WTC11 (cell line): ENCODE measurements around the gene PTPRK. TPM values are rescaled to one million over a fixed set of nuclear protein-coding genes. Genes with fewer than 3 reads are reported as not detected.

Experiments
- ATAC-seq: fragments of 200-7000 bp; cut with Tn5 transposase; 2 replicates; pipeline ENCODE4 v1.10.0; 2021; ENCODE audit warnings: mild to moderate bottlenecking, moderate library complexity
- CTCF ChIA-PET: fragments of 300-600 bp; sonication (Branson Sonifier 250); formaldehyde crosslinking; loops from one replicate; lab custom pipeline; 2021; ENCODE audit warnings: antibody characterized with exemption; lab: Charles Lee
- POLR2A ChIA-PET: fragments of 350-600 bp; sonication (Branson Sonifier 250); formaldehyde crosslinking; loops from one replicate; lab custom pipeline; 2021; ENCODE audit warnings: antibody characterized with exemption; lab: Charles Lee
- DNase-seq: peaks from one replicate; pipeline ENCODE4 v3.0.0; 2021; ENCODE audit warnings: low spot score
- H3K27ac Mint-ChIP-seq: 2 replicates; pipeline ENCODE4 v1.8.0; 2021; ENCODE audit warnings: mixed read lengths
- H3K27me3 Mint-ChIP-seq: 2 replicates; pipeline ENCODE4 v1.8.0; 2021; ENCODE audit warnings: low read depth, mild to moderate bottlenecking, moderate library complexity, mixed read lengths
- H3K36me3 Mint-ChIP-seq: 2 replicates; pipeline ENCODE4 v1.8.0; 2021; ENCODE audit warnings: mixed read lengths
- H3K4me1 Mint-ChIP-seq: 2 replicates; pipeline ENCODE4 v1.8.0; 2022; ENCODE audit warnings: mixed read lengths
- H3K4me3 Mint-ChIP-seq: 2 replicates; pipeline ENCODE4 v1.8.0; 2021; ENCODE audit warnings: mild to moderate bottlenecking, moderate library complexity, mixed read lengths
- H3K9me3 Mint-ChIP-seq: 2 replicates; pipeline ENCODE4 v1.8.0; 2021; ENCODE audit warnings: mixed read lengths
- CREB1 ChIP-seq: sonication (generic); formaldehyde crosslinking; IDR thresholded peaks from 2 replicates; pipeline ENCODE4 v1.8.0; 2023; ENCODE audit warnings: mild to moderate bottlenecking, missing genetic modification reagents
- E2F1 ChIP-seq: sonication (generic); formaldehyde crosslinking; IDR thresholded peaks from 2 replicates; pipeline ENCODE4 v1.8.0; 2022; ENCODE audit warnings: mild to moderate bottlenecking, missing genetic modification reagents
- ERG ChIP-seq: fragments of 250-450 bp; sonication (Bioruptor Pico); IDR thresholded peaks from 2 replicates; pipeline ENCODE4 v1.8.0; 2021; ENCODE audit warnings: mild to moderate bottlenecking
- GRHL2 ChIP-seq: fragments of 250-450 bp; sonication (Bioruptor Pico); IDR thresholded peaks from 2 replicates; pipeline ENCODE4 v1.8.0; 2022; ENCODE audit warnings: mild to moderate bottlenecking, moderate library complexity; ENCODE audit not compliant: insufficient replicate concordance, severe bottlenecking
- MAX ChIP-seq: sonication (generic); formaldehyde crosslinking; IDR thresholded peaks from 2 replicates; pipeline ENCODE4 v1.8.0; 2022; ENCODE audit warnings: mild to moderate bottlenecking, missing genetic modification reagents
- MXD4 ChIP-seq: fragments of 250-450 bp; sonication (Bioruptor Pico); IDR thresholded peaks from 2 replicates; pipeline ENCODE4 v1.8.0; 2021; ENCODE audit warnings: mild to moderate bottlenecking, moderate library complexity, borderline replicate concordance
- MYBL2 ChIP-seq: sonication (generic); formaldehyde crosslinking; IDR thresholded peaks from 2 replicates; pipeline ENCODE4 v1.8.1; 2023; ENCODE audit warnings: mild to moderate bottlenecking, moderate library complexity, missing genetic modification reagents
- NR1H2 ChIP-seq: sonication (generic); formaldehyde crosslinking; IDR thresholded peaks from 2 replicates; pipeline ENCODE4 v1.9.0; 2021; ENCODE audit warnings: mild to moderate bottlenecking, moderate library complexity, missing genetic modification reagents
- OVOL2 ChIP-seq: fragments of 250-450 bp; sonication (Bioruptor Pico); IDR thresholded peaks from 2 replicates; pipeline ENCODE4 v1.9.0; 2021; ENCODE audit warnings: mild to moderate bottlenecking, borderline replicate concordance
- SOX15 ChIP-seq: fragments of 250-450 bp; sonication (Bioruptor Pico); IDR thresholded peaks from 2 replicates; pipeline ENCODE4 v1.9.0; 2021; ENCODE audit warnings: mild to moderate bottlenecking
- TCF7 ChIP-seq: sonication (generic); formaldehyde crosslinking; IDR thresholded peaks from 2 replicates; pipeline ENCODE4 v1.8.0; 2022; ENCODE audit warnings: mild to moderate bottlenecking, low read depth, missing genetic modification reagents, moderate library complexity
- USF1 ChIP-seq: sonication (generic); formaldehyde crosslinking; IDR thresholded peaks from 2 replicates; pipeline ENCODE4 v1.8.0; 2022; ENCODE audit warnings: mild to moderate bottlenecking, missing genetic modification reagents
- USF2 ChIP-seq: sonication (generic); formaldehyde crosslinking; IDR thresholded peaks from 2 replicates; pipeline ENCODE4 v1.8.1; 2023; ENCODE audit warnings: mild to moderate bottlenecking, missing genetic modification reagents, moderate library complexity
- ZNF138 ChIP-seq: sonication (generic); formaldehyde crosslinking; conservative IDR thresholded peaks from 2 replicates; pipeline ENCODE4 v1.8.1; 2022; ENCODE audit warnings: mild to moderate bottlenecking, moderate library complexity, missing genetic modification reagents
- ZNF671 ChIP-seq: fragments of 250-450 bp; sonication (Bioruptor Pico); IDR thresholded peaks from 2 replicates; pipeline ENCODE4 v1.8.0; 2021; ENCODE audit warnings: mild to moderate bottlenecking
- ZSCAN18 ChIP-seq: fragments of 250-450 bp; sonication (Bioruptor Pico); IDR thresholded peaks from 2 replicates; pipeline ENCODE4 v2.1.2; 2022; ENCODE audit warnings: mild to moderate bottlenecking, moderate library complexity
- total RNA-seq: library from RNA; stranded (reverse); gene quantifications from 3 replicates; pipeline ENCODE4 v1.2.3, GENCODE V29; 2021

PTPRK gene
- total RNA-seq, 1 experiment from 2014 or later: 44.8 TPM

- Mint-ChIP-seq H3K4me3 (no peak overlapping the region), H3K27ac (no peak overlapping the region)
- TF ChIP-seq NR1H2 (no peak), ERG (no peak)
- TF ChIP-seq, all 79 proteins: peak for 0
- Mint-ChIP-seq H3K9me3 (no peaks in the 10 kb centered on the region), H3K27me3 (no peaks in the 10 kb centered on the region), H3K4me1 (no peaks in the 10 kb centered on the region), H3K36me3 (no peaks in the 10 kb centered on the region)
- DNase-seq (no peak), ATAC-seq (no peak)
- POLR2A ChIA-PET: no interaction called here
- CTCF ChIA-PET: no interaction called here
Measured at GRCh38 chr6:128172081-128172480, 348.3 kb downstream of the PTPRK start.

GRCh38 chr6:128171182-128171581 is 349.2 kb downstream of the PTPRK start:
- DNase-seq: no peak
- Mint-ChIP-seq H3K36me3 (no peaks in the 10 kb centered on the region), H3K9me3 (no peaks in the 10 kb centered on the region), H3K27ac (peak overlapping the region; percentile 81; the same call in 1 of the 2 replicates), H3K27me3 (no peaks in the 10 kb centered on the region), H3K4me3 (no peak overlapping the region), H3K4me1 (no peaks in the 10 kb centered on the region)
- ATAC-seq: no peak
- CTCF ChIA-PET: no interaction called here
- POLR2A ChIA-PET: no interaction called here
- TF ChIP-seq E2F1 (CRISPR knock-in tag): no peak
- no peak for TF ChIP-seq SOX15 (CRISPR knock-in tag)
- TF ChIP-seq ZNF671 (CRISPR knock-in tag): no peak
- no peak for TF ChIP-seq OVOL2 (CRISPR knock-in tag)
- no peak for TF ChIP-seq TCF7 (CRISPR knock-in tag)
- no peak for TF ChIP-seq GRHL2 (CRISPR knock-in tag)
- no peak for TF ChIP-seq MYBL2
- no peak for TF ChIP-seq CREB1
- TF ChIP-seq MXD4 (CRISPR knock-in tag): no peak
- TF ChIP-seq MAX: no peak
- TF ChIP-seq USF1: no peak
- TF ChIP-seq ZSCAN18 (CRISPR knock-in tag): no peak

GRCh38 chr6:128168244-128168643 is 352.2 kb downstream of the PTPRK start:
- ChIA-PET POLR2A (no interaction called here), CTCF (no interaction called here)
- no peaks in the 10 kb centered on the region for H3K4me1 Mint-ChIP-seq
- TF ChIP-seq ZNF671 (CRISPR knock-in tag): no peak
- TF ChIP-seq USF2 (CRISPR knock-in tag): no peak
- TF ChIP-seq ZNF138 (CRISPR knock-in tag): no peak
- H3K4me3 Mint-ChIP-seq: no peak overlapping the region
- no peak for ATAC-seq
- no peak for DNase-seq
- H3K9me3 Mint-ChIP-seq: no peaks in the 10 kb centered on the region
- no peaks in the 10 kb centered on the region for H3K27me3 Mint-ChIP-seq
- H3K27ac Mint-ChIP-seq: no peak overlapping the region
- H3K36me3 Mint-ChIP-seq: no peaks in the 10 kb centered on the region
